Measurements from ENCODE around the gene NRDE2. TPM values are rescaled to one million over a fixed set of nuclear protein-coding genes. Genes with fewer than 3 reads are reported as not detected.

The NRDE2 gene
- total RNA-seq, result 10 to 100 TPM in 2 of 4 donors, 1 to 10 TPM in 2; 6.3 to 15.4 (median 8.9) TPM

- no peak for TF ChIP-seq CTCF (IDR thresholded peaks at IDR 0.05)
- DNase-seq (ENCODE audit: low spot score) (peak; percentile 98), ATAC-seq (ENCODE audit: low FRiP score) (peak; percentile 100)
Measured at GRCh38 chr14:90331497-90332270, at the start of gene NRDE2. NRDE2 (minus strand) TSS chr14:90331941; CDS start chr14:90331904, 37 bp downstream.

GRCh38 chr14:90381011-90381786 is 49.5 kb upstream of the NRDE2 start:
- no peak for DNase-seq (ENCODE audit: low spot score)
- no peak for TF ChIP-seq CTCF (IDR thresholded peaks at IDR 0.05)
- ATAC-seq (ENCODE audit: low FRiP score), result no peak

GRCh38 chr14:90379106-90379505 is 47.4 kb upstream of the NRDE2 start:
- DNase-seq (ENCODE audit: low spot score) (no peak), ATAC-seq (ENCODE audit: low FRiP score) (no peak)
- no peak for TF ChIP-seq CTCF (IDR thresholded peaks at IDR 0.05)

- no peak for ATAC-seq (ENCODE audit: low FRiP score)
- TF ChIP-seq CTCF (IDR thresholded peaks at IDR 0.05), result no peak
- DNase-seq (ENCODE audit: low spot score), result no peak
Measured at GRCh38 chr14:90378249-90378648, 46.5 kb upstream of the NRDE2 start.

GRCh38 chr14:90375934-90376333 is 44.2 kb upstream of the NRDE2 start:
- DNase-seq (ENCODE audit: low spot score) (no peak), ATAC-seq (ENCODE audit: low FRiP score) (no peak)
- TF ChIP-seq CTCF (IDR thresholded peaks at IDR 0.05), result no peak

- no peak for DNase-seq (ENCODE audit: low spot score)
- TF ChIP-seq CTCF (IDR thresholded peaks at IDR 0.05), result no peak
- ATAC-seq (ENCODE audit: low FRiP score), result no peak
Measured at GRCh38 chr14:90374813-90375212, 43.1 kb upstream of the NRDE2 start.
